ENCODE results near the gene MB. TPM values are rescaled to one million over a fixed set of nuclear protein-coding genes. Genes with fewer than 3 reads are reported as not detected.

Gene MB
- polyA plus RNA-seq, 1 donor from 2014 or later = 0.51 TPM

- H3K4me3 ChIP-seq (ENCODE audit: low read length) = no peak overlapping the region
- H3K9me2 ChIP-seq (ENCODE audit: insufficient read depth, low read length) = no peaks in the 10 kb centered on the region
- H3F3A ChIP-seq (ENCODE audit: insufficient read depth, low read length, poor library complexity, severe bottlenecking) = no peaks in the 10 kb centered on the region
- no peaks in the 10 kb centered on the region for H3K27me3 ChIP-seq (ENCODE audit: insufficient read depth, low read depth, low read length)
- no peaks in the 10 kb centered on the region for H3K9me3 ChIP-seq (ENCODE audit: low read length)
- no peaks in the 10 kb centered on the region for H3K36me3 ChIP-seq (ENCODE audit: insufficient read depth, low read length)
- no peaks in the 10 kb centered on the region for H4K20me1 ChIP-seq (ENCODE audit: insufficient read depth)
- no peak overlapping the region for H3K4me2 ChIP-seq (ENCODE audit: low read length)
- TF ChIP-seq SMC3 (conservative IDR thresholded peaks at IDR 0.05; ENCODE audit: poor library complexity) = no peak
- no peak for TF ChIP-seq CTCF (IDR thresholded peaks at IDR 0.05; ENCODE audit: poor library complexity, severe bottlenecking)
- no peak for TF ChIP-seq RAD21 (conservative IDR thresholded peaks at IDR 0.05)
- no peak for TF ChIP-seq MXI1 (conservative IDR thresholded peaks at IDR 0.05; ENCODE audit: poor library complexity, severe bottlenecking)
- TF ChIP-seq EZH2 (IDR thresholded peaks at IDR 0.05; ENCODE audit: borderline replicate concordance, insufficient read depth, low read length, poor library complexity, severe bottlenecking) = no peak
- TF ChIP-seq REST (IDR thresholded peaks at IDR 0.05; ENCODE audit: borderline replicate concordance) = no peak
- TF ChIP-seq EP300 (conservative IDR thresholded peaks at IDR 0.05; ENCODE audit: poor library complexity, severe bottlenecking) = no peak
- no peak for TF ChIP-seq TAF1 (IDR thresholded peaks at IDR 0.05; ENCODE audit: low read depth)
- TF ChIP-seq POLR2AphosphoS5 (IDR thresholded peaks at IDR 0.05) = no peak
- H3K27ac ChIP-seq (ENCODE audit: low read length) = no peak overlapping the region
- no peaks in the 10 kb centered on the region for H3K79me2 ChIP-seq (replicated peaks; ENCODE audit: insufficient read depth, low read length)
- H2AFZ ChIP-seq (ENCODE audit: low read depth, low read length) = no peak overlapping the region
- no peak overlapping the region for H3K9ac ChIP-seq (ENCODE audit: low read length)
Observed at GRCh38 chr22:35593071-35593890, 23.8 kb downstream of the MB start.

GRCh38 chr22:35592418-35592967 lies 24.6 kb downstream of the MB start:
- Histone ChIP-seq H3K9me3 (ENCODE audit: low read length) (no peaks in the 10 kb centered on the region), H3K9me2 (ENCODE audit: insufficient read depth, low read length) (no peaks in the 10 kb centered on the region), H4K20me1 (ENCODE audit: insufficient read depth) (no peaks in the 10 kb centered on the region), H3K4me3 (ENCODE audit: low read length) (no peak overlapping the region), H3K79me2 (replicated peaks; ENCODE audit: insufficient read depth, low read length) (no peaks in the 10 kb centered on the region), H3K36me3 (ENCODE audit: insufficient read depth, low read length) (no peaks in the 10 kb centered on the region), H3F3A (ENCODE audit: insufficient read depth, low read length, poor library complexity, severe bottlenecking) (no peaks in the 10 kb centered on the region), H3K27ac (ENCODE audit: low read length) (no peak overlapping the region), H2AFZ (ENCODE audit: low read depth, low read length) (no peak overlapping the region), H3K9ac (ENCODE audit: low read length) (no peak overlapping the region), H3K27me3 (ENCODE audit: insufficient read depth, low read depth, low read length) (no peaks in the 10 kb centered on the region), H3K4me2 (ENCODE audit: low read length) (no peak overlapping the region)
- TF ChIP-seq TAF1 (IDR thresholded peaks at IDR 0.05; ENCODE audit: low read depth) (no peak), EP300 (conservative IDR thresholded peaks at IDR 0.05; ENCODE audit: poor library complexity, severe bottlenecking) (no peak), POLR2AphosphoS5 (IDR thresholded peaks at IDR 0.05) (no peak), SMC3 (conservative IDR thresholded peaks at IDR 0.05; ENCODE audit: poor library complexity) (no peak), EZH2 (IDR thresholded peaks at IDR 0.05; ENCODE audit: borderline replicate concordance, insufficient read depth, low read length, poor library complexity, severe bottlenecking) (no peak), MXI1 (conservative IDR thresholded peaks at IDR 0.05; ENCODE audit: poor library complexity, severe bottlenecking) (no peak), REST (IDR thresholded peaks at IDR 0.05; ENCODE audit: borderline replicate concordance) (no peak), RAD21 (conservative IDR thresholded peaks at IDR 0.05) (no peak), CTCF (IDR thresholded peaks at IDR 0.05; ENCODE audit: poor library complexity, severe bottlenecking) (no peak)

Data from neural cell (in vitro differentiated cells).